Astrocyte of the spinal cord (primary cell): ENCODE data around the gene TBX10.
"Not testable (repeated sequence)": the region's sequence is repeated elsewhere in the genome, so short reads cannot be mapped to it uniquely, and the experiment has no call there.

ENCODE experiments used
- DNase-seq: peaks from one replicate; pipeline ENCODE4 v3.0.0; 2011; ENCODE audit warnings: low read depth, low spot score
- H3K4me3 ChIP-seq: 2 replicates; pipeline ENCODE4 v1.5.1; 2011; ENCODE audit warnings: low read depth, mild to moderate bottlenecking, low read length, moderate library complexity
- CTCF ChIP-seq: IDR thresholded peaks from 2 replicates; pipeline ENCODE4 v1.5.1; 2012; ENCODE audit warnings: low read depth, mild to moderate bottlenecking, low read length, inconsistent platforms
- in situ Hi-C: cut with HindIII; loops from 2 replicates; pipeline ENCODE4 v1.10.0; 2017; ENCODE audit warnings: low sequenced_read_pairs

TBX10 gene

GRCh38 chr11:67594480-67594879 lies 45.1 kb downstream of the TBX10 start:
- DNase-seq = no peak
- TF ChIP-seq CTCF = no peak
- no peak overlapping the region for H3K4me3 ChIP-seq
- in situ Hi-C loops = no loop called here

GRCh38 chr11:67593565-67593905 lies 46.0 kb downstream of the TBX10 start:
- TF ChIP-seq CTCF = no peak
- no peak overlapping the region for H3K4me3 ChIP-seq
- no peak for DNase-seq
- in situ Hi-C loops = no loop called here

- in situ Hi-C loops = no loop called here
- TF ChIP-seq CTCF = no peak
- no peak for DNase-seq
- H3K4me3 ChIP-seq = no peak overlapping the region
Observed at GRCh38 chr11:67592880-67593564, 46.5 kb downstream of the TBX10 start.

- in situ Hi-C loops, H3K4me3 ChIP-seq, DNase-seq: not testable (repeated sequence)
Observed at GRCh38 chr11:67588899-67589415, 50.6 kb downstream of the TBX10 start.

GRCh38 chr11:67588136-67588503 lies 51.4 kb downstream of the TBX10 start:
- no peak for DNase-seq
- in situ Hi-C loops = no loop called here
- no peak for TF ChIP-seq CTCF
- no peak overlapping the region for H3K4me3 ChIP-seq

- no peak for DNase-seq
- TF ChIP-seq CTCF = no peak
- H3K4me3 ChIP-seq = no peak overlapping the region
- in situ Hi-C loops = no loop called here
Observed at GRCh38 chr11:67586568-67587250, 52.9 kb downstream of the TBX10 start.

- no peak for TF ChIP-seq CTCF
- in situ Hi-C loops = no loop called here
- no peak for DNase-seq
- H3K4me3 ChIP-seq = no peak overlapping the region
Observed at GRCh38 chr11:67585911-67586310, 53.7 kb downstream of the TBX10 start.
